K562 (cell line): ENCODE data around the gene CCDC97. TPM values are rescaled to one million over a fixed set of nuclear protein-coding genes. Genes with fewer than 3 reads are reported as not detected.

Source experiments
- CSDE1 ChIP-seq, 2 experiments: fragments of 450-650 bp; IDR thresholded peaks; 2 replicates each; pipeline ENCODE4 v1.6.1; 2016; ENCODE audit warnings: mild to moderate bottlenecking in 1 of 2
- ESRRB ChIP-seq: fragments of 250-450 bp; sonication (Bioruptor Pico); IDR thresholded peaks from 2 replicates; pipeline ENCODE4 v1.5.0; 2020; ENCODE audit warnings: mild to moderate bottlenecking, moderate library complexity, borderline replicate concordance
- MAZ ChIP-seq, 2 experiments: fragments of 450-650 bp in 1 of 2; sonication (generic) in 1 of 2; formaldehyde crosslinking; IDR thresholded peaks in 1 of 2; conservative IDR thresholded peaks in 1 of 2; 2 replicates each; pipeline versions ENCODE4 v1.4.0 to v1.5.0; 2020; ENCODE audit warnings: mild to moderate bottlenecking in 1 of 2, missing genetic modification reagents in 1 of 2
- MTA2 ChIP-seq: fragments of 450-650 bp; IDR thresholded peaks from 2 replicates; pipeline ENCODE4 v1.6.1; 2016; ENCODE audit warnings: low read depth
- YBX1 ChIP-seq: fragments of 450-650 bp; IDR thresholded peaks from 2 replicates; pipeline ENCODE4 v1.7.1; 2016; ENCODE audit warnings: mild to moderate bottlenecking
- ZNF444 ChIP-seq: fragments of 250-450 bp; sonication (Bioruptor Pico); IDR thresholded peaks from 2 replicates; pipeline ENCODE4 v1.4.0; 2020; ENCODE audit warnings: mild to moderate bottlenecking, moderate library complexity
- polyA plus RNA-seq, 8 experiments: library from polyadenylated mRNA; depleted of rRNA in 4 of 8; stranded (reverse) in 5 of 8; unstranded in 3 of 8; fragments of >200 nt; fragmentation: Nextera tagmentation in 2 of 8; fragmentation: Illumina TruSeq in 1 of 8; extraction: Ambion mirVana in 2 of 8; extraction: Trizol in 1 of 8; gene quantifications; 2 replicates each; pipeline versions ENCODE4 v1.2.1 to v1.2.3, GENCODE V29; 2011 to 2014; ENCODE audit warnings: inconsistent platforms in 1 of 8, missing spikeins in 1 of 8
- total RNA-seq, 7 experiments: library from RNA; depleted of rRNA in 6 of 7; stranded (reverse); fragments of >200 nt in 6 of 7; fragmentation: Illumina TruSeq in 2 of 7; extraction: Trizol in 2 of 7; gene quantifications; 2 replicates each; pipeline versions ENCODE4 v1.2.1 to v1.2.3, GENCODE V29; 2011 to 2021; ENCODE audit warnings: low replicate concordance in 1 of 7
- TF ChIP-seq, protein P1 (sequence below), 2 experiments: fragments of 450-650 bp in 1 of 2; sonication (generic) in 1 of 2; formaldehyde crosslinking in 1 of 2; IDR thresholded peaks; 2 replicates each; pipeline versions ENCODE4 v1.7.1 to v1.9.0; 2016 to 2022; ENCODE audit warnings: inconsistent platforms in 1 of 2, mild to moderate bottlenecking in 1 of 2, missing genetic modification reagents in 1 of 2
- TF ChIP-seq, protein P2 (sequence below), 2 experiments: fragments of 450-650 bp in 1 of 2; IDR thresholded peaks; 2 replicates each; pipeline ENCODE4 v1.6.1; 2011 to 2017; ENCODE audit warnings: low read depth in 2 of 2, antibody characterized with exemption in 1 of 2, borderline replicate concordance in 1 of 2, low read length in 1 of 2, mild to moderate bottlenecking in 1 of 2, mixed read lengths in 1 of 2; ENCODE audit not compliant: control insufficient read depth in 1 of 2

The CCDC97 gene
- total and polyA plus RNA-seq, 9 of the 15 experiments (the other 6 are each of a cell fraction or from before 2014, with no cell fraction given) = 0.60 to 16.5 (median 7.0) TPM

DNA sequence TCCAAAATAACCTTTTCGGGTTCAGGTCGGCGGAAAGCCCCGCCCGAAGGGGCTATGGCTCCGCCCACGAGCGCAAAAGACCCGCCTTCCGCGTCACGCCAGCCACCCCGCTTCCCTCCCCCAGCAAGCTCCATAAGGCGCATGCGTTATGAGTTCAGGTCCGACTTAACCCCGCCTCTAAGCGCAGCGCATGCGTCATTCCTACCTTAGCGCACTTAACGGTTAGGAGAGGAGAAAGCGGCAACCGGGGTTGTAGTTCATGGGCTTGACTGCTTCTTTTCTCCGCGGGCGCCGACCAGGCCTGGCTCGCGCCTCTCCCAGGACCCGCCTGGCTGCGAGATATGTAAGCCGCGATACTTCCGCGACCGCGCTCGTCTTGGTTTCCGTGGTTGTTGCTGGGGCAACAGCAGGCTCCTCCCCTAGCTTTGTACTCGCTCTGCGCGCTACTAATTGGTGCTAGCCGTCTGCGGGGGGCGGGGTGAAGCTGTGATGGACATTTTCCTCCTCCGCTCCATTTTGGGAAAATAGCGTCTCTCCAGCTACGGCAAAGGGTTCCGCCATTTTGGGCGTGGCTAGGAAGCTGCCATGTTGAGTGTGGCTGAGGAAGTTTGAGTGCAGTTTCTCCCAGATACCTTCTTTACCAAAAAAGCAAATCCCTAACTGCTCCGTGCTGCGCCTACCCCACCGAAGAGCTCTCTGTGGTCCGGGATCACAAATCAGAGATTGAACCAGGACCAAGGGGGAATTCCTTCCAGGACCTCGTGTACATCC, 54.0 kb downstream of the CCDC97 start, which contains the start of gene B9D2 (continued):
- TF ChIP-seq, protein P1, sequence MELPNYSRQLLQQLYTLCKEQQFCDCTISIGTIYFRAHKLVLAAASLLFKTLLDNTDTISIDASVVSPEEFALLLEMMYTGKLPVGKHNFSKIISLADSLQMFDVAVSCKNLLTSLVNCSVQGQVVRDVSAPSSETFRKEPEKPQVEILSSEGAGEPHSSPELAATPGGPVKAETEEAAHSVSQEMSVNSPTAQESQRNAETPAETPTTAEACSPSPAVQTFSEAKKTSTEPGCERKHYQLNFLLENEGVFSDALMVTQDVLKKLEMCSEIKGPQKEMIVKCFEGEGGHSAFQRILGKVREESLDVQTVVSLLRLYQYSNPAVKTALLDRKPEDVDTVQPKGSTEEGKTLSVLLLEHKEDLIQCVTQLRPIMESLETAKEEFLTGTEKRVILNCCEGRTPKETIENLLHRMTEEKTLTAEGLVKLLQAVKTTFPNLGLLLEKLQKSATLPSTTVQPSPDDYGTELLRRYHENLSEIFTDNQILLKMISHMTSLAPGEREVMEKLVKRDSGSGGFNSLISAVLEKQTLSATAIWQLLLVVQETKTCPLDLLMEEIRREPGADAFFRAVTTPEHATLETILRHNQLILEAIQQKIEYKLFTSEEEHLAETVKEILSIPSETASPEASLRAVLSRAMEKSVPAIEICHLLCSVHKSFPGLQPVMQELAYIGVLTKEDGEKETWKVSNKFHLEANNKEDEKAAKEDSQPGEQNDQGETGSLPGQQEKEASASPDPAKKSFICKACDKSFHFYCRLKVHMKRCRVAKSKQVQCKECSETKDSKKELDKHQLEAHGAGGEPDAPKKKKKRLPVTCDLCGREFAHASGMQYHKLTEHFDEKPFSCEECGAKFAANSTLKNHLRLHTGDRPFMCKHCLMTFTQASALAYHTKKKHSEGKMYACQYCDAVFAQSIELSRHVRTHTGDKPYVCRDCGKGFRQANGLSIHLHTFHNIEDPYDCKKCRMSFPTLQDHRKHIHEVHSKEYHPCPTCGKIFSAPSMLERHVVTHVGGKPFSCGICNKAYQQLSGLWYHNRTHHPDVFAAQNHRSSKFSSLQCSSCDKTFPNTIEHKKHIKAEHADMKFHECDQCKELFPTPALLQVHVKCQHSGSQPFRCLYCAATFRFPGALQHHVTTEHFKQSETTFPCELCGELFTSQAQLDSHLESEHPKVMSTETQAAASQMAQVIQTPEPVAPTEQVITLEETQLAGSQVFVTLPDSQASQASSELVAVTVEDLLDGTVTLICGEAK (IDR thresholded peaks at IDR 0.05) = peak; percentile 75
- TF ChIP-seq, protein P1 (CRISPR knock-in tag; IDR thresholded peaks at IDR 0.05) = no peak
- TF ChIP-seq ZNF444 (CRISPR knock-in tag) = 0 out of 2 replicates have a peak, but pooled peaks have one; percentile 27
- TF ChIP-seq MAZ (CRISPR knock-in tag; conservative IDR thresholded peaks at IDR 0.05 in 1 of 2, IDR thresholded peaks at IDR 0.05 in 1 of 2) = peak in 1 of 2 experiments; percentile 54; a peak in 2 of 4 replicates
- TF ChIP-seq YBX1 = no peak
- TF ChIP-seq, protein P2, sequence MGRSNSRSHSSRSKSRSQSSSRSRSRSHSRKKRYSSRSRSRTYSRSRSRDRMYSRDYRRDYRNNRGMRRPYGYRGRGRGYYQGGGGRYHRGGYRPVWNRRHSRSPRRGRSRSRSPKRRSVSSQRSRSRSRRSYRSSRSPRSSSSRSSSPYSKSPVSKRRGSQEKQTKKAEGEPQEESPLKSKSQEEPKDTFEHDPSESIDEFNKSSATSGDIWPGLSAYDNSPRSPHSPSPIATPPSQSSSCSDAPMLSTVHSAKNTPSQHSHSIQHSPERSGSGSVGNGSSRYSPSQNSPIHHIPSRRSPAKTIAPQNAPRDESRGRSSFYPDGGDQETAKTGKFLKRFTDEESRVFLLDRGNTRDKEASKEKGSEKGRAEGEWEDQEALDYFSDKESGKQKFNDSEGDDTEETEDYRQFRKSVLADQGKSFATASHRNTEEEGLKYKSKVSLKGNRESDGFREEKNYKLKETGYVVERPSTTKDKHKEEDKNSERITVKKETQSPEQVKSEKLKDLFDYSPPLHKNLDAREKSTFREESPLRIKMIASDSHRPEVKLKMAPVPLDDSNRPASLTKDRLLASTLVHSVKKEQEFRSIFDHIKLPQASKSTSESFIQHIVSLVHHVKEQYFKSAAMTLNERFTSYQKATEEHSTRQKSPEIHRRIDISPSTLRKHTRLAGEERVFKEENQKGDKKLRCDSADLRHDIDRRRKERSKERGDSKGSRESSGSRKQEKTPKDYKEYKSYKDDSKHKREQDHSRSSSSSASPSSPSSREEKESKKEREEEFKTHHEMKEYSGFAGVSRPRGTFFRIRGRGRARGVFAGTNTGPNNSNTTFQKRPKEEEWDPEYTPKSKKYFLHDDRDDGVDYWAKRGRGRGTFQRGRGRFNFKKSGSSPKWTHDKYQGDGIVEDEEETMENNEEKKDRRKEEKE (IDR thresholded peaks at IDR 0.05; ENCODE audit: borderline replicate concordance in 1 of 2, control insufficient read depth in 1 of 2, low read depth in 2 of 2, low read length in 1 of 2) = 0 out of 4 replicates have a peak, but pooled peaks of 1 of the 2 experiments have one; percentile 58
- no peak for TF ChIP-seq ESRRB
- no peak for TF ChIP-seq MTA2
- TF ChIP-seq CSDE1 (IDR thresholded peaks at IDR 0.05) = peak; percentile 85 to 94
